AG08396 (cell line): ENCODE measurements around the gene CLN3.
"Not testable (repeated sequence)": the region's sequence is repeated elsewhere in the genome, so short reads cannot be mapped to it uniquely, and the experiment has no call there.

Source experiments
- DNase-seq: peaks from one replicate; pipeline ENCODE4 v3.0.0; 2012; ENCODE audit warnings: low spot score, mixed read lengths

CLN3 gene

DNA sequence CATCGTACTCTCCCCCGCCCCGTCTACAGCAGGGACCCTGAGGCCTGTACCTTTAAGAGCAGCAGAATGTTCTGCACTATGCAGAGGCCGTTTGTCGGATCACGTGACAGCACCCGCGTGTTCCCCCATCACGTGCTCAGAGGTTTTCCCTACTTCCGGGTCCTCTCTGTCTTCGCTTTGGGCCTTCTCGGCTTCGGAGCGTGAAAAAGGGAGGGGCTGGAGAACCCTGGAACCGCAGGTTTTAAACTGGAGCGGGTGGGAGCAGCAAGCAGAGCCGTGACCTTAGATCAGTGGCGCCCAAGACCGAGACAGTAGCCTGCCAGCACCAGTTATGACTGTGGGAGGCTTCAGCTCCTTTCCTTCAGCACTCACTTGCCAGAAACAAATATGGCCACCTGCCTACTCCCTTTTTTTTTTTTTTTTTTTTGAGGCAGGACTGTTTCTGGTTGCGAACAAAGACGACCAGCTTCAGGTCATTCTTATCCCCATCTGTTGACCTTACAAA, at the start of gene CLN3:
Gene CLN3, minus strand, starts transcription at position 105 of the 505 bp plus-strand sequence. CDS start 315 bp downstream, outside the sequence.
- peak; percentile 93 for DNase-seq

DNA sequence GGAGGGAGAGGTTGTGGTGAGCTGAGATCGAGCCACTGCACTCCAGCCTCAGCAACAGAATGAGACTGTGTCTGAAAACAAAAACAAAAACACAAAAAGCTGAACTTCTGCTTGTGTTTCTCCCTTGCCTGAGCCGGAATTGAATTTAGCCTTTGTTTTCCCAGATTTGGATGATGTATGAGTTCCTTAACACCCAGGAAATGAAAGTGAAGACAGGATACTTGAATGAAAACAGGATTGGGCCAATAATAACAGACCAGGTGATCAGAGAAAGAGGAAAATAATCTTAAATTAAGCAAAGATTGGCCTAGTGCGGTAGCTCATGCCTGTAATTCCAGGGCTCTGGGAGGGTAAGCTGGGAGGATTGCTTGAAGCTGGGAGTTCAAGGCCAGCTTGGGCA, 48.5 kb upstream of the CLN3 start:
- no peak for DNase-seq

DNA sequence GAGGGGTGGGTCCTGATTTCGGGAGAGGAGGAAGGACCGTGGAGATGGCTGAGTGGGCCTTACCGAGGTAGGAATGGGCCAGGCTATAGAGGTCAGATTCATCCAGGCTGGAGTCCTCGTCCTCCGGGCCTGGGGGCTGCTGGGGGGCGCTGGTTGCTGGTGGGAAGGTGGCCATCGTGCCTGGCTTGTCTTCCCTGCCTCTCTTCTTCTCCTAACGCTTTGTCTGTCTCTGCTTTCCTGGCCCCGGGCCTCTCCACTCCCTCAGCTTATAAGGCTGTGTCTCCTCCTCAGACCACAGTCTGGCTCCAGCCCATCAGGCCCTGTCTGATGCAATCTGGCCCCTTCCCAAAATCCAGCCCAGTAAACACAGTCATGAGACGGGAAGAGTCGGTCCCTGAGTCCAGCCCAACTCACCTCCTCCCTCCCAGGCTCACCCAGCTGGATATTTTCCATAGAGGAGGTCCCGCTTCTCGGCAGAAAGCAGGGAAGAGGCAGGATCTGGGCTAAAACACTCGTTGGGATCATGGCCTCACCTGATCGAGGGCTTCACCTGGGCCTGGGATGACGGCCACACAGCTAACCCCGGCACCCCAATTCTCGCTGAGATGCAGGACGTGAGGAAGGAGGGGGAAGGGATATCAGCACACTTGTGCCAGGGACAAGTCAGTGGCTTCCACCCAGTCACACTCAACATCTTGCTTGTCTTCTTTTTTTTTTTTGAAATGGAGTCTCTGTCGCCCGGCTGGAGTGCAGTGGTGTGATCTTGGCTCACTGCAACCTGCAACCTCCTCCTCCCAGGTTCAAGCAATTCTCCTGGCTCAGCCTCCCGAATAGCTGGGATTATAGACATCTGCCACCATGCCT, 47.1 kb upstream of the CLN3 start, which contains the start of gene NUPR1:
Gene NUPR1, minus strand, starts transcription at position 242 of the 864 bp plus-strand sequence. Its CDS starts 67 bp downstream, at position 175.
- DNase-seq: peak; percentile 95

DNA sequence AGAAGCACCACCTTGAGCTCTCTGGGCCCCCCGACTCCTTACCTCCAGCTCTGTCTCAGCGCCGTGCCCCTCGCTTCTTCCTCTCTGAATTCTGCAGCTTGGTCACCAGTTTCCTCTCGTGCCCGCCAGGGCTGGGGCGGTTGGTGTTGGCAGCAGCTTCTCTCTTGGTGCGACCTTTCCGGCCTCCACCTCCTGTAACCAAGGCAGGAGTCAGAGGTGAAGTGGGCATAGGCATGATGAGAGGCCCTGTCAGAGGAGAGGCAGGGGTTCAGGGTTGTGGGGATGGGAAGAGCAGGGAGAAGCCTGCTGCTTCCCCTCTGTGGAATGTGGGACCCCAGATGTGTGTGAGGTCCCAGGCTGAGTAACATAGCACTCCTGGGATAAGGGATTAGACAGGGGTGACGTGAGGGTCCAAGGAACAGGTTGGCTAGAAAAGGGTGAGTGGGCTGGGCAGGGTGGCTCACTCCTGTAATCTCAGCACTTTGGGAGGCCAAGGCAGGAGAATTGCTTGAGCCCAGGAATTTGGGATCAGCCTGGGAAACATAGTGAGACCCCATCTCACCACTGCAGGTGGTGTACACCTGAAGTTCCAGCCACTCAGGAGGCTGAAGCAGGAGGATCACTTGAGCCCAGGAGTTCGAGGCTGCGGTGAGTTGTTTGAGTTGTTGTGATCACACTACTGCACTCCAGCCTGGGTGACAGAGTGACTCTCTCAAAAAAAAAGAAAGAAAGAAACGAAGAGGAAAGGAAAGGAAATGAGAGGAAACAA, 46.3 kb upstream of the CLN3 start:
- no peak for DNase-seq

DNA sequence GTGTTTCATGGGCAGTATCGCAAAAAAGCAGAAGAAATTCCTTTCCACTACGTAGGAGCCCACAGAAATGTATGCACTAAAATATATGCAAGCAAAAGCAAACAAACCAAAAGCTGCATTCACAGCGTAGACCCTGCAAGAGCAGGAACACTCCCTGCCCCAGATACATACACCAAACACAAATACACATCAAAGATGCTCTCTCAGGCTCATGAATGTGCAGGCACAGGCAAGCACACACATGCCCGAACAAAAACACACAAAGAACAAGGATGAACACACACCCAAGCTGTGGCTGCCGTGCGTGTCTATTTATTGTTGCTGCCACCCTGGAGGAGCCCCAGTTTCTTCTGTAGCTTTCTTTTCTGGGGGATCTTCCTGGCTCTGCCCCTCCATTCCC, 45.2 kb upstream of the CLN3 start:
- DNase-seq: no peak

DNA sequence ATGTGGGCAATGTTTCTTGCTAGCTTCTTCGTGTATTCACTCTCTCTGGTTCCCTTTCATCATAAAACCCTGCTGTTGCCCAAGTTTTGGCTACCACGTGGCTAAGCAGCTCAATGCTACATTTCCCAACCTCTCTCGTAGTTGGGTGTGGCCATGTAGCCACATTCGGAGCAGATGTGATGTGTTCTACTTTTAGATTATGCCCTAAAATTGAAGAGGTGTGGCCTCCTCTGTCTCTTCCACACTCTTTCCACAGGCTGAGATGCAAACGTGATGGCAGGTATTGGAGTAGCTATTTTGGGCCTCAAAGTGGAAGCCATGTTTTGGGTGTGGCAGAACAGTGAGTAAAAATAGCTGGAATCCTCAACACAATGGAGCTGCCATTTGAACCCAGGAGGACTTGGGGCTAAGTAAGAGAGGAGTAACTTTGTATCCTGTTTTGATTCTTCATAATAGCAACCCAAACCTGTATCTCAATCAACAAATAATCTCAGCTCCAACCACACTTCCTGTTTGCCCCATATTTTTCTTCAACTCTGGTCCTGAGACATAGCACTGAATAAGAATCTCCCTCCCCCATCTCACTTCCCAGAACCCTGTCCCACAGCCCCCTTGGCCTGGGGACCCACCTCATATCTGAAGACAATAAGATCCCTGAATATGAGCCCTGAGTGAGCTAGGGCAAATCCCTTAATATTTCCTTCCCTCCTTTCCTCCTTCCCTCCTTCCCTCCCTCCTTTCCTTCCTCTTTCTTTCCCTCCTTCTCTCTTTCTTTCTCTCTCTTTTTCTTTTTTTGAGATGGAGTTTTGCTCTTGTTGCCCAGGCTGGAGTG, 42.9 kb upstream of the CLN3 start:
- no peak for DNase-seq

DNA sequence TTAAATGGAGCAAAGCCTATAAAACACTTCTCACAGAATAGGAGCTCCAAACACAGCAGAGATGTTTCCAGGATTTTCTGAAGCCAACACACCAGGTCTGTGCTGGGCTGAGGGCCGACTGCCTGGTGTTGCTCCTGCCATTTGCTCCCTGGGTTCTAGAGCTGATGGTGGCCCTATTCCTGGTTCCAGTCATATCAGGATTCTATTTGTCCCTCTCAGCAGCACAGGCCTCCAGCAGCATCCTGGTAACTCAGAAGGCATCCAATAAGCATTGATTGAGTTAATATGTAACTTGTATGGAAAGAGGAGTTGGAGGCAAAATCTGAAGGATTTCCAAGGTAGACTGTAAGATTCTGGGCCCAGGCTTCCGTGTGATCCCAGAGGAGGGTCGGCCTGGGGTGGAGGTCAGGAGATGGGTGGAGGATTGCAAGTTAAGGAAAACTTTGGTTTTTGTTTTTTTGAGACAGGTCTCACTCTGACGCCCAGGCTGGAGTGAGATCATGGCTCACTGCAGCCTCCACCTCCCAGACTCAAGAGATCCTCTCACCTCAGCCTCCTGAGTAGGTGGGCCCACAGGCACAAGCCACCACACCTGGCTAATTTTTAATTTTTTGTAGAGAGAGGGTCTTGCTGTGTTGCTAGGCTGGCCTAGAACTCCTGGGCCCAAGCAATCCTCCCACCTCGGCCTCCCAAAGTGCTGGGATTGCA, 41.2 kb upstream of the CLN3 start:
- no peak for DNase-seq

DNA sequence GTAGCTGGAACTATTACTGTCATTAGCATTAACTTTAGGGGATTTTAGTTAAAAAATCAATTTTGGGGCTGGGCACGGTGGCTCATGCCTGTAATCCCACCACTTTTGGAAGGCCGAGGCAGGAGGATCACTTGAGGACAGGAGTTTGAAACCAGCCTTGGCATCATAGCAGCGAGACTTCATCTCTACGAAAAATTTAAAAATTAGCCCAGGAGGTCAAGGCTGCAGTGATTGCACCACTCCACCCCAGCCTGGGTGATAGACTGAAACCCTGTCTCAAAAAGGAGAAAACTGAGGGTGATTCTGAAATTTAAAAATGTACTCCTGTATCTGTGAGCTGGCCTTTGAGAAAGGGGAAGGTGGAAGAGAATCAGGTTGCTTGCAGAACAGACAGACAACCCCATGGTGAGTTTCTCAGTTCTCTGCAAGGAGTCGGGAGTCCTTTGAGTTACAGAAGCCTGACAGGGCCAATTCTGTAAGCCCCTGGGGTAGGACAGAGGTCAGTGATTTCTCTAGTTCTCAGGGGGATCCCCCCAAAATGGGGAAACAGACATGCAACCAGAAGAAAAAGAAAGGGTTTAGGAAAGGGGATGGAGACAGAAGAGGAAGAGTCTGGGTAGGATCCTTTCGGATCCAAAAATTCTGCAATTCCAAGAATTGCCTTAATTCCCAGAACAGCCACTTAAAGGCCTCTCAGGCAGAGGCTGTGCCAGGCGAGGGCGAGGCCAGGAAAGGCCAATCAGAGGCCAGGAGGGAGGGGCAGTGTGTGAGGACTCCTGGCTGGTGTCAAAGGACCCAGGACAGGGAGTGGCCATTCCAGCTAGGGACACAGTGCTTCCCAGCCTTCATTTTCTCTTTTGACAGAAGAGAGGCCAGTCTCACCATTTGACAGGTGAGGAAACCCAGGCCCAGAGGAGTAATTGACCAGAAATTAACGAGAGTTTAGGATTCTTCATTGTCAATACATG, 40.2 kb upstream of the CLN3 start:
- DNase-seq: peak; percentile 47

DNA sequence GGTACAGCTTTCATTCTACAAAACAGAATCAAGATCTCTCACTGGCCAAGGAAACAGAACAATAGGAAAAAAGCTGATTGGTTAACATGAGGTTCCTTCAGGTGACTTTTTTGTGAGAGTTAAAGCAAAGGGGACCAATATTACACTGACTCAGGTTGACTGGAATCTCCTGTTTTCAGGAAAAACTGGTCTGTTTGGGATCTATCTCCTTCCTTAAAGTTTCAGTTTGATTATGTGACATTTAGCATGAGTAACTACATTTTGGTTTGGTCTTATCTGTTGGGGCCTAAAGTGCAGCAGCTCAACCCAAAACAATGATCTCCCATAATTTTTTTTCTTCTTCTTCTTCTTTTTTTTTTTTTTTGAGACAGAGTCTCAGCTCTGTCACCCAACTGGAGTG, 37.2 kb upstream of the CLN3 start:
- no peak for DNase-seq

DNA sequence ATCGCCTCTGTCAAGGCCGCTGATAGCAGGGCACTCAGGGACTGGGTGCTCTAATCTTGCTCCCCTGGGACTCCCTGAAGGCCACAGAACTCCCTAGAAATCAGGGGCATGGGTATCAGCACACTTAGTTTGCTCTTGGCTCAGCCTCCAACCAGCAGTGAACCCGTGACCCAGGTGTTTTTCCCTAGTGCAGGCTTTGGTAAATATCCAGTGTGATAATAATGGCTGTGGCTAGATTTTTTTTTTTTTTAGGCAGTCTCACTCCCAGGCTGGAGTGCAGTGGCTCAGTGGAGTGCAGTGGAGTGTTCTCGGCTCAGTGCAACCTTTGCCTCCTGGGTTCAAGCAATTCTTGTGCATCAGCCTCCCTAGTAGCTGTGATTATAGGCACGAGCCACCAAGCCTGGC, 36.6 kb upstream of the CLN3 start:
- DNase-seq: no peak

DNA sequence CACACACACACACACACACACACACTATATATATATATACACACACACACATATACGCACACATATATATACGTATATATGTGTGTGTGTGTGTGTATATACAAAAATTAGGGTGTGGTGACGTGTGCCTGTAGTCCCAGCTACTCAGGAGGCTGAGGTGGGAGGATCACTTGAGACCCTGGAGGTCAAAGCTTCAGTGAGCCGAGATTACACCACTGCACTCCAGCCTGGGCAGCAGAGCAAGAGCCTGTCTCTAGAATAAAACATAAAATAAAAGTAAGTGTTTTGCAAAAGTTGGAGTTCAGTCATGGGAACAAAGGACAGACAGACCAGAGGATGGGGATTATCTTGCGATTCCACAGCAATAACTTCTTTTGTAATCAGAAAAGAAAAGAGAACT, 36.1 kb upstream of the CLN3 start:
- DNase-seq: no peak

DNA sequence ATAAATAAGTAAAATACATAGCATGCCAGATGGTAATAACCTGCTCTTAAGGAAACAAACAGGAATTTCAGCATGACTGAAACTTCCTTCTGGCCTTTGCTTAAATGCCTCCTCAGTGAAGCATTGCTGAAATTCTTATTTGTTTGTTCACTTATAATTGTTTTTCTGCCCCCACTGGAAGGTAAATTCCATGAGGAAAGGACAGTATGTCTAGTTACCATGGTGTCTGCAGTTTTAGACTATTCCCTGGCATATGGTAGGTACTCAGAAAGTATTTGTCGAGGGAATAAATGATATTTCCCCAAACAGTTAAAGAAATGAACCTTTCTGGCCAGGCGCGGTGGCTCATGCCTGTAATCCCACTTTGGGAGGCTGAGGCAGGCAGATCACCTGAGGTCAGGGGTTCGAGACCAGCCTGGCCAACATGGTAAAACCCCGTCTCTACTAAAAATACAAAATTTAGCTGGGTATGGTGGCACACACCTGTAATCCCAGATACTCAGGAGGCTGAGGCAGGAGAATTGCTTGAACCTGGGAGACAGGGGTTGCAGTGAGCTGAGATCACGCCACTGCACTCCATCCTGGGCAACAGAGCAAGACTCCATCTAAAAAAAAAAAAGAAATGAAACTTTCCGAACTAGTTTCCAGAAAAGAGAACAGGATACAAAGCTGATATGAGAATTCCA, 35.4 kb upstream of the CLN3 start:
- not testable (repeated sequence) for DNase-seq

DNA sequence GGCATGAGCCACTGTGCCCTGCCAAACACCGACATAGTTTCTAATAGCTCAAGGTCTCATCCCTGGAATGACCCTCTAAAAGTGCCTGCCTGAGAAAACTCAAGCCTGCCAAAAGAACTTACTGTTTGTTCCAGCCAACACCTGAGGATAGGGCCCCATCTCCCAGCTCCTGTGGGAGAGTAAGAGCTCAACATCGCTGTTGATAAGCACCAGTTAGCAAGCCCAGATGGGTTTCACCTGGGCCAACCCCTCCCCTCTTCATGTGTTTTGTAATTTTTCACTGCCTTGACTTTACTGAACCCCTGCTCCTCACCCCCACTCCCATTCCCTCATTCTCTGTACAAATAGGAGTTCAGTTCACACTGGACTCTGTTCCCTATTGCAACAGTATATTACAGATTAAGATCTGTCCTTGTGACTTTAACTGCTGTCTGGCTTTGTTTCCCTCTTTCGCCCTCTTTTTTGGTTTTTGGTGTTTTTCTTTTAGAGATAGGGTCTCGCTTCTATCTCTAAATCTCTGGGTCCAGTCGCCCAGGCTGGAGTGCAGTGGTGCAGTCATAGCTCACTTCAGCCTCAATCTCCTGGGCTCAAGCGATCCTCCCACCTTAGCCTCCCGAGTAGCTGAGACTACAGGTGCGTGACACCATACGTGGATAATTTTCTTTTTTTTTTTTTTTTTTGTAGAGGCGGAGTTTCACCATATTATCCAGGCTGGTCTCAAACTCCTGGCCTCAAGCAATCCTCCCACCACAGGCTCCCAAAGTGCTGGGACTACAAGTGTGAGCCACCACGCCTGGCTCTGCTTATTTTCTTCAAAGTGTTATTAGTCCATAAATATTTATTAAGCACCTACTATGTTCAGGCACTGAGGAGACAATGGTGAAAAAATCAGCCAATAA, 34.6 kb upstream of the CLN3 start:
- DNase-seq: no peak

DNA sequence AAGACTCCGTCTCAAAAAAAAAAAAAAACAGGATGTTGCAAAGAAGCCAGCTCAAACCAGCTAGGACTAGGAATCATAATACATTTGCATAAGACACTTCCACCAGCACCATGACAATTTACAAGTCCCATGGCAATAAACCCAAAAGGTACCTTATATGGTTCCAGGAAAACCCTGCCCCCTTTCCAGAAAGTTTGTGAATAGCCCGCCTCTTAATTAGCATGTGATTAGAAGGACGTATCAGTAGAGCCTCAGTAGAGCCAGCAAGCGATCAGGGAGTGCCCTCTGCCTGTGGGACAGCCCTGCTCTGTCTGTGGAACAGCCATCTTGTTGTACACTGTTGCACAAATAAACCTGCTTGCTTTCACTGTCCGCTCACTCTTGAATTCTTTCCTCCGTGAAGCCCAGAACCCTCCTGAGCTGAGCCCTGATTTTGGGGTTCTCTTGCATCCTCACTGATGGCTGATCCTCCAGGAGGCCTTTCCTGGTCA, 32.9 kb upstream of the CLN3 start:
- DNase-seq: no peak

DNA sequence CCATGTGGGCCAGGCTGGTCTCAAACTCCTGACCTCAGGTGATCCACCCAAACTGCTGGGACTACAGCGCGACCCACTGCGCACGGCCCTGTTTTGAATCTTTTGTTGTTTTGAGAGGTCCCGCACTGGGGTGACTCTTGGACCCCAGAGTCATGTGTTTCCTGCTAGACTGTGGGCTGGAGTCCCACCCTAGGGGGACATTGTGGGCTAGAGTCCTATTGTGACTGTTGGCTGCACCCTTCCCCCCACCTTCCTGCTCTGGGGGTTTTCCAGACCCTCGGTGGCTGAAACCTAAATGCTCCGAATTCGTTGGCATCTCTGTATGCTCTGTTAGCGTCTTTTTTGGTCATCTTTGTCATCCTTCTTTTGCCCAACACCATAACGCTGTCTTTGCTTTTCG, 30.9 kb upstream of the CLN3 start:
- no peak for DNase-seq

DNA sequence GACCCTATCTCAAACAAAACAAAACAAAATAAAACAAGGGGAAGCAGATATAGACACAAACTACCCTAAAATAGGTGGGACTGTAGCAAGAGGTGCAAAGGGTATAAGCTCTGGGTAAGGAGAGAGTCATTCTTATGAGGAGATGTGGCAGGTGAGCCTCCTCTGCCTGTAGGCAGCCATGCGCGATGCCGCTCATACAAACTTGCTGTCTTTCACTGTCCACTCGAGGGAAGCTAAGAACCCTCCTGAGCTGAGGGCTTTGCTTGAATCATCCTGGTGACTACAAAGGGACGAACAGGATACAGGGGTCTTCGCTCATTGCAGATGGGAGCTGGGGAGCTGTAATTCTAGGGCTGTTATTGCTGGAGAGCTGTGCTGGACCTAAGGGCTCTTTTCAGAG, 29.6 kb upstream of the CLN3 start:
- no peak for DNase-seq

DNA sequence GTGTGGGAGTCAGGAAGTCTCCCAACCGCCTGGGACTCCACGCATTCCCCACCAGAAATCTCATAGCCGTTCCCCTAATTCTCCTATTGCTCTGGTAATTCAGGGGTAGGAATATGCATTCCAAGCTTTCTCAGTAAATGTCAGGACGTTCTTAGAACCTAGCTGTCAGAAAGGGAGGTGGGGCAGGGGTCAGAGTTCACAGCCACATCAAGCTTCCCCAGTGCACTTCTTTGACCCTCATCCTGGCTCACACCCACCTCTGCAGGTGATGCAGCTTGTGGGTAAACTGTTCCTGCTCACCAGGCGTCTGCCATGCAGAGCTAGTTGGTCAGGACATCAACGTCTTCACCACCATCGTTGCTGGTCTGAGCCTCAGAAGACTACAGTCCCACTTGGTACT, 28.8 kb upstream of the CLN3 start:
- no peak for DNase-seq

DNA sequence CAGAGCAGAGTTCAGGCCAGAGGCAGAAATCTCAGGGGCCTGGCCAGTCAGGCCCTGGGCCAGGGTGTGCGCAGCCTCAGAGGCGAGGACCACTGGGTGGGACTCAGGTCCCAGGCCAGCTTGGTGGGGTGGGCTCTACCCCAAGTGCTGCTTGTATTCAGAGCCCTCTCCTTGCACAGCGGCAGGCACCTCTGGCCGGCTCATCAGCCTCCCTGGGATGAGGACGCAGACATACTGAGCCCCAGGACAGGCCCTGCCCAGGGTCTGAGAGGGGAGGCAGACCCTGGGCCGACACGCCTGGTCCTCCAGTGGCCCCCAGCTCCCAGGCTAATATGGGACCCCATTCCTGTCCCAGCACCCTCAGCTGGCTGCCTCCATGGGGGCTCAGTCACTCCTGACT, 22.4 kb upstream of the CLN3 start:
- DNase-seq: no peak
